WI38 (cell line): Measurements from ENCODE around the gene DCAF15.
"Not testable (repeated sequence)": the region's sequence is repeated elsewhere in the genome, so short reads cannot be mapped to it uniquely, and the experiment has no call there.

ENCODE experiments used
- H3K4me3 ChIP-seq: 2 replicates; pipeline ENCODE4 v1.5.1; 2011; ENCODE audit warnings: low read depth, mild to moderate bottlenecking, control low read depth, low read length
- CTCF ChIP-seq: IDR thresholded peaks from 2 replicates; pipeline ENCODE4 v1.5.1; 2012; ENCODE audit warnings: low read depth, mild to moderate bottlenecking, control low read depth, low read length

DCAF15 gene

GRCh38 chr19:13909430-13909829, 42.9 kb upstream of the DCAF15 start:
- H3K4me3 ChIP-seq, result no peak overlapping the region
- no peak for TF ChIP-seq CTCF

- TF ChIP-seq CTCF, result no peak
- no peak overlapping the region for H3K4me3 ChIP-seq
Measured at GRCh38 chr19:13913352-13913751, 39.0 kb upstream of the DCAF15 start.

DNA sequence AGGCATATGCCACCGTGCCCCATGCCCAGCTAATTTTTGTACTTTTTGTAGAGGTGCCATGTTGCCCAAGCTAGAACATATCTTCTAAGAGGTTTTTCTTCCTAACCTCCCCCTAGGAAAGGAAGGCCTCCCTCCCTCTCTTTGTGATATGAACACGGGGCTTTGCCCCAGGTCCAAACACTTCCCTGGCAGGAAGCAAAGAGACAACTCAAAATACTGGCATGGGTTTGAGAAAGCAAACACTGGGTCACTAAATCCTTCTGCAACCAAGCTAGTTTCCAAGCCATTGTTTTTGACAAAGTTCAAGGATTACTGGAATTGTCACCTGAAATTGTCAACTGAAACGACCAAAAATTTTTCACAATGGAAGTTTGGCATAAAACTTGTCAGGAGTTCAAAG, 37.5 kb upstream of the DCAF15 start:
- TF ChIP-seq CTCF, result no peak

GRCh38 chr19:13917888-13918406, 34.4 kb upstream of the DCAF15 start:
- H3K4me3 ChIP-seq, result no peak overlapping the region
- TF ChIP-seq CTCF, result no peak

More for the DNA sequence above, 37.5 kb upstream of the DCAF15 start:
- no peak overlapping the region for H3K4me3 ChIP-seq

DNA sequence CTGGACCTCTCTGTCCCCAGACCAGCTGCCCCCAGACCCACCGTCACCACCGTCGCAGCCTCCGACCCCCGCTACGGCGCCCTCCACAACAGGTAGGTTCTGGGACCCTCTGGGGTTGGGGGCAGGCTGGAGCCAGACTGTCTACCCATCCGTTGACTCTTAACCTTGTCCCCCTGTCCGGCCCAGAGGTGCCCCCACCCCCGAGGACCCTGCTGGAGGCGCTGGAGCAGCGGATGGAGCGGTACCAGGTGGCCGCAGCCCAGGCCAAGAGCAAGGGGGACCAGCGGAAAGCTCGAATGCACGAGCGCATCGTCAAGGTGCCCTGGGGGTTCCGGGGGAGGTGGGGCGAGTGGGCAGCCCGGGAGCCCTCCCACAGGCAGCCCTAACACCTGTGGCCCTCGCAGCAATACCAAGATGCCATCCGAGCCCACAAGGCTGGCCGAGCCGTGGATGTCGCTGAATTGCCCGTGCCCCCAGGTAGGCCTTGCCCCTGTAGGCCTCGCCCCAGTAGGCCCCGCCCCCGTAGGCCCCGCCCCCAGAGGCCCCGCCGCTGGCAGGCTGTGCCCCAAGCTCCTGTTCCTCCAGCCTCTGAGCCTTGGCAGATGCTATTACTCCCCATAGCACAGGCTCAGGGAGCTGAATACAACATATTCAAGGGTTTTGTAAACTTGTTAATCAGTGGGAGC, 33.4 kb upstream of the DCAF15 start:
- TF ChIP-seq CTCF, result no peak
- H3K4me3 ChIP-seq, result no peak overlapping the region

GRCh38 chr19:13920524-13920923, 31.8 kb upstream of the DCAF15 start:
- no peak for TF ChIP-seq CTCF
- no peak overlapping the region for H3K4me3 ChIP-seq

- TF ChIP-seq CTCF, result no peak
- no peak overlapping the region for H3K4me3 ChIP-seq
Measured at GRCh38 chr19:13920940-13921747, 31.2 kb upstream of the DCAF15 start.

DNA sequence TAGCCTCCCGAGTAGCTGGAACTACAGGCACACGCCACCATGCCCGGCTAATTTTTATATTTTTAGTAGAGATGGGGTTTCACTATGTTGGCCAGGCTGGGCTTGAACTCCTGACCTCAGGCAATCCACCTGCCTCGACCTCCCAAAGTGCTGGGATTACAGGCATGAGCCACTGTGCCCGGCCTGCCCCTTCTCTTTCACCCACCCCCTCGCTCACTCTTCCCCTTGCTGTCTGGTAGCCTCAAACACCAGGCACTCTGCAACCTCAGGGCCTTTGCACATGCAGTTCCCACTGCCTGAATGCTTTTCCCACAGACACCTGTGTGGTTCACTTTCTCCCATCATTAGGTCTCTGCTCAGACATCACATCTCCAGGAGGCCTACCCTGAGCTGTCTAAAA, 30.2 kb upstream of the DCAF15 start:
- H3K4me3 ChIP-seq, result not testable (repeated sequence)
